Peyer's patch (tissue), 4 donors: ENCODE measurements around the gene PLOD2. TPM values are rescaled to one million over a fixed set of nuclear protein-coding genes. Genes with fewer than 3 reads are reported as not detected.

Experiments used
- DNase-seq, 3 donors: peaks; one replicate each; pipeline ENCODE4 v3.0.0-alpha.2; 2017 to 2019
- H3K27ac ChIP-seq, 4 donors: fragments of 200-600 bp; sonication (generic); one replicate each; pipeline ENCODE4 v1.5.1; 2016 to 2019
- H3K27me3 ChIP-seq, 2 donors: fragments of 200-600 bp; sonication (generic); one replicate each; pipeline ENCODE4 v1.5.1; 2019
- H3K36me3 ChIP-seq, 3 donors: fragments of 200-600 bp; sonication (generic); one replicate each; pipeline ENCODE4 v1.5.1; 2016 to 2019
- H3K4me1 ChIP-seq, 4 donors: fragments of 200-600 bp; sonication (generic); one replicate each; pipeline ENCODE4 v1.5.1; 2016 to 2019
- H3K4me3 ChIP-seq, 4 donors: fragments of 200-600 bp; sonication (generic); 1 replicate in 3 of 4; 2 replicates in 1 of 4; pipeline ENCODE4 v1.5.1; 2016 to 2019; ENCODE audit warnings: mild to moderate bottlenecking in 1 of 4
- H3K9me3 ChIP-seq, 4 donors: fragments of 200-600 bp; sonication (generic); one replicate each; pipeline ENCODE4 v1.5.1; 2016 to 2019; ENCODE audit warnings: mild to moderate bottlenecking in 1 of 4
- CTCF ChIP-seq, 6 experiments: fragments of 450-650 bp in 4 of 6; fragments of 200-600 bp in 2 of 6; sonication (generic) in 1 of 6; IDR thresholded peaks; one replicate each; pipeline ENCODE4 v1.5.1; 2017 to 2019; ENCODE audit warnings: antibody characterized with exemption in 6 of 6, mild to moderate bottlenecking in 3 of 6, moderate library complexity in 1 of 6
- POLR2A ChIP-seq, 2 donors: fragments of 450-650 bp; IDR thresholded peaks; one replicate each; pipeline ENCODE4 v1.5.1; 2017; ENCODE audit warnings: antibody characterized with exemption in 2 of 2, mild to moderate bottlenecking in 2 of 2, moderate library complexity in 2 of 2
- total RNA-seq, 4 donors: library from RNA; depleted of rRNA; stranded (reverse); fragments of >200 nt; gene quantifications; one replicate each; pipeline ENCODE4 v1.1.0, GENCODE V29; 2016

PLOD2 gene
- total RNA-seq, 4 donors from 2014 or later, result 9.9 to 78.8 (median 56.0) TPM

DNA sequence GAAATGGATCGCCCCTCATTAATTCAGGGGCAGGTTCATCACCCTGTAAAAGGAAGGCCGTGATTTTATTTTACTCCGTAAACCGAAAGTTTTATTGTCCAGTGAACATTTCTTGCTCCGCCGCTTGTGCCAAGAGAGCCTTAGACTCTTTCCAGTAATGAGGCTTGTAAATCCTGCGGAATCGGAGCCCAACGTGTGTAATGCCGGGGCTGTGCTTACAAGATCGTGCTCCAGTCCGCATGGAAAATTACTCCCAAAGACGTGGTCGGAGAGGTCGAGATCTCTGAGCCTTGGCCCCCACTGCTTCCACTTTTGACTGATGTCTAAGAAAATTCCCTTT lies 649 bp upstream of the PLOD2 start:
- no peaks in the 10 kb centered on the region for H3K9me3 ChIP-seq
- H3K27ac ChIP-seq, result peak overlapping the region; percentile 72 to 97 (median 92)
- no peak for DNase-seq
- H3K4me1 ChIP-seq, result peaks cover 0 to 18% (median 3%) of the 10 kb centered on the region in 4 donors
- TF ChIP-seq POLR2A (IDR thresholded peaks at IDR 0.05) (no peak), CTCF (IDR thresholded peaks at IDR 0.05) (no peak)
- H3K27me3 ChIP-seq, result no peaks in the 10 kb centered on the region
- H3K4me3 ChIP-seq, result peak overlapping the region; percentile 42 to 79 (median 66)
- H3K36me3 ChIP-seq, result no peaks in the 10 kb centered on the region

DNA sequence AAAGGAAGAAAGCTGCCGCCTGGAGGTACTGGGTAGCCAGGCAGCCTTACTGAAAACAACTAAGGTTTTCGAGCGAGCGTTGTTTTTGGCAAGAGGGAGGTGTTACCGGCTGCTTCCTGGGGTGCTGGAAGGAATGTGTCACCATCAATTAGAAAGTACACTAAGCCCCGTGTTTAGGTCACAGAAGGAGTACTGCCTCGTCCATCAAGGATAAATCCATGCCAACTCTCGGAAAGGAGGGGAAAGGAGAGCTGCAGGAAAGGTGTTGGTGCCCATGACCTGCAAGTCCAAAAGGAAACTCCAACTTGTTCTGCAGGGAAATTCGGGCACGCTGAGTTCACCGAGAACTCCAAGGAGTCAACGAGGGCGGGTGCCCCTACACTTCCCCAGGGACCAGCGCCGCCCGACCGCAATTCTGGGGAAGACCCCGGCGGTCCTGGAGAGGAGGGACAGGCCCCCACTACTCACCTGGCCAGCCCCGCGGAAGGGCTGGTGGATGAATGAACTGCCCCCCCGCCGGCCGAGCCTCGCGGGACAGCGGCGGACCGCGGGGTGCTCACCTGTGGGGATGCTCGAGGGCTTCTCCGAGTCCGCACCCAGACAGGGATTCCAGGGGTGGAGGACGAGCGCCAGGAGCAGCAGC lies 542 bp downstream of the PLOD2 start:
- Histone ChIP-seq H3K27ac (peak overlapping the region; percentile 72 to 97 (median 92)), H3K4me3 (peak overlapping the region; percentile 42 to 79 (median 66)), H3K9me3 (no peaks in the 10 kb centered on the region), H3K4me1 (peaks cover 0 to 25% (median 3%) of the 10 kb centered on the region in 4 donors), H3K27me3 (no peaks in the 10 kb centered on the region), H3K36me3 (no peaks in the 10 kb centered on the region)
- peak in 2 of 3 donors; percentile 58 to 67 for DNase-seq
- TF ChIP-seq CTCF (IDR thresholded peaks at IDR 0.05) (peak in 3 of 6 experiments; percentile 32 to 39 (median 35)), POLR2A (IDR thresholded peaks at IDR 0.05) (no peak)

DNA sequence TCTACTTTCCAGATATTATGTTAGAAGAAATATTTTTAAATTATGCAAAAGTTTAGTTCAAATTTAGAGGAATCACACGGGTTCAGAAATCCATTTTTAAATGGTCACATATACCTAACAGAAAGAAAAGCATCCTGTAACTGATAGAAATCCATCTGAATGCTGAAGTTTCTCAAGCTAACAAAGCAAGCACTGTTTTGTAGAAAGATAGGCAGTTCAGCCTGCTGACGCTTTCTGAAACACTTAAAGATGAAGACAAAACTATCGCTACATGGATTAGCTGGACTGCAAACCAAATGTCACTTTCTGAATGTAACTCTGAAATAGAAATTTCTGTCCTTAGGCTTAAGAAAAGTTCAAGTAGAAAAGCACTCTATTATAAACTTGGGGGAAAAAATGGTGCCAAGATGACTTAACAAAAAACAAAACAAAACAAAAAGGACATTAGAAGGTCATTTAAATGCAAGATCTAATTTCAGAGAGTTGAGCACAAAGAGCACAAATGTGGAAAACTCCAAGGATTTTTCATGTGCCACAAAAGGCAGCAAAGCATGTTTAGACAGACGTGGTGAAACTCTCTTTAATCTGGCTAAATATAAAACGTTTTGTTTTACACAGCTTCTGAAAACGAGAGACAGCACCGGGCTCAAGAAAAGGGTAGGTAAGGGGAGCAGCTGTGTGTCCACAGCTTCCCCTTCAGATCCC lies 1.2 kb downstream of the PLOD2 start:
- no peaks in the 10 kb centered on the region for H3K27me3 ChIP-seq
- no peak for DNase-seq

DNA sequence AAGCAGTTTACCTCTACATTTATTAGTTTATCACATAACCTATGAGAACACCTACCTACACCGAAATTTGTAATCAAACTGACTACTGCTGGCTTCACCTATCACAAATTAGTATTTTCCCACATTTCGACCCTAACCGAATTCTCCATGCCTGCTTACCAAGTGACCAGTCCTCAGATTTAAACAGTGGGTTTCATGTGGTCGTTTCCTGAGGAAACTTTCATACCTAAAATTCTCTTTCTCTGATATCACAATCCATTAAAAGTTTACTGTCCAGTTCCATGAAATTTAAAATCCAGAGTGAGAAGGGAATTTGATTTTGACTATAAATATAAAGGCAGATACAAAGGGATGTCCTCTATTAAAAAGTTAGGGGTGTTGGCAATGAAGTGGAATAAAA lies 1.9 kb downstream of the PLOD2 start:
- no peak for TF ChIP-seq POLR2A (IDR thresholded peaks at IDR 0.05)
- TF ChIP-seq CTCF (IDR thresholded peaks at IDR 0.05), result no peak
- no peaks in the 10 kb centered on the region for H3K9me3 ChIP-seq
- DNase-seq, result no peak
- peak overlapping the region in 3 of 4 donors; percentile 29 to 97 (median 87) for H3K27ac ChIP-seq
- no peaks in the 10 kb centered on the region for H3K36me3 ChIP-seq
- no peaks in the 10 kb centered on the region for H3K27me3 ChIP-seq
- peaks cover 0 to 25% (median 3%) of the 10 kb centered on the region in 4 donors for H3K4me1 ChIP-seq
- peak overlapping the region in 2 of 4 donors; percentile 78 to 79 for H3K4me3 ChIP-seq

More for the DNA sequence above, 1.2 kb downstream of the PLOD2 start:
- no peaks in the 10 kb centered on the region for H3K36me3 ChIP-seq
- H3K4me3 ChIP-seq, result peak overlapping the region in 3 of 4 donors; percentile 54 to 79 (median 78)
- H3K27ac ChIP-seq, result peak overlapping the region; percentile 72 to 97 (median 92)
- TF ChIP-seq CTCF (IDR thresholded peaks at IDR 0.05) (no peak), POLR2A (IDR thresholded peaks at IDR 0.05) (no peak)
- H3K4me1 ChIP-seq, result peaks cover 0 to 25% (median 3%) of the 10 kb centered on the region in 4 donors
- no peaks in the 10 kb centered on the region for H3K9me3 ChIP-seq

DNA sequence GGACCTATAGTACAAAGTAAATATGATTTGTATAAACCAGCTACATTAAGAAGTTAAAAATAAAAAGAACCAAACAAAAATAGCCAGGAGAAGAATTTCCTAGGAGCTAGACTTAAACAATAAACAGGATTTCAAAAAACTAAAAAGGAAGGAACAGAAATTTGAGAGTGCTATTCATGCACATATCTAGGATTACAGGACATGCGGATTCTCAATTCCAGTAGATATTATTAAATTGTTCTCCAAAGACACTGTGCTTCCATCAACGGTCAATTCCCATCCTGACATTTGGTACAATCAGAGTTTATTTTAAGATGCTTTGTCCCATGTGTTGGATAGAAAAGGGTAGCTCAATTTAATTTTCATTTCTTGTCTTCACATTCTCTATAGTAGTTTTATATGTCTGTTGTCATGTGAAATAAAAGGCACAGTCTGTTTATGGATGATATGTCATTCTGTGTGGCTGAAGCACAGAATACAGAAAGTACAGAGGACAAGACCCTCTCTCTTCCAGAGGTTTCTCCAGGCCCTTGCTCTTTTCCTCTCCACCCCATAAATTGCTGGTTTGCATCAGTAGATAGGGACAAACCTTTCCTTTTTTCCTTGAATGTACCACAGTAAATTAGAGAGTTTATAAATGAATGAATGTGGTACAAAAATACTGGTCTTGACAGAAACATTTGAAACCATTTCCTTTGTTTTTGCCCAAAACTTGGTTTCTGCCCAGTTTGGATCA lies 3.5 kb downstream of the PLOD2 start:
- no peak for DNase-seq
- H3K4me3 ChIP-seq, result peak overlapping the region in 2 of 4 donors; percentile 28 to 44
- peaks cover 0 to 25% (median 3%) of the 10 kb centered on the region in 4 donors for H3K4me1 ChIP-seq
- H3K27me3 ChIP-seq, result no peaks in the 10 kb centered on the region
- no peaks in the 10 kb centered on the region for H3K36me3 ChIP-seq
- TF ChIP-seq CTCF (IDR thresholded peaks at IDR 0.05) (no peak), POLR2A (IDR thresholded peaks at IDR 0.05) (no peak)
- H3K27ac ChIP-seq, result peak overlapping the region in 3 of 4 donors; percentile 49 to 71 (median 69)
- H3K9me3 ChIP-seq, result no peaks in the 10 kb centered on the region
